Activated T-cell treated with anti-CD3 and anti-CD28 coated beads, Interleukin-2, amount 50 U/mL, for 1 hour (primary cell): ENCODE results near the gene CHL1.

Experiments used
- DNase-seq: peaks from one replicate; pipeline ENCODE4 v3.0.0-alpha.2; 2020

Gene CHL1

DNA sequence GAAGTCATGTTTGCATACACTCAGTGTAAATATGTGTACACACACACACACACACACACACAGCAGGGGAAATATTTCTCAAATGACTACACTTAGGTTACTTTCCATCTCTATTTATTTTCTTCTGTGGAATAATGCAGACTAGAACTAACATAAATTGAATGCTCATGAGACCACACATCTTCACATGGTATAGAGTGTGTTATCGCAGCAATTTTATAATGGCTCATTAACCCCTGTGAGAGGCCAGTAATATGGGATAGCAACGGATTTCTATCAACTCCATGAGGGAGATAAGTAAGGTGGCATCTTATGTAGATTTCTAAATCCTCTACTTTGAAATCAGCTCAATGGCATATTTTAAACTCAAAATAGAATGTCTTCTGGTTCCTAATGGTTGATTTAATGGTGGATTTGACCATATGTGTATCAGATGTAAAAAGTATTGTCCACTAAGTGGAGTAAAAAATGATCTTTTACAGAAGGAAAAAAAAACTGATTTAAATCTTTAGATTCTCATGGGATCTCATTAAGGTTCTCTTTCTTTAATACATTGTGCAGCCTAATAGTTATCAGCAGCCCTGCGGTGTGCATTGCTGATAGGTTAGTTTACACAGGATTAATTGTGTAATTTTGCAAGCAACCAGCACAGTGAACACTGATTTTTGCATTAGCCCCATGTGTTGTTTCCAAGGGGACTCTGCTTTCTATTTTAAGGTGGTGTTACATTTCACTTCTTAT is 32.0 kb downstream of the CHL1 start:
- no peak for DNase-seq

GRCh38 chr3:229183-229661 is 32.7 kb downstream of the CHL1 start:
- no peak for DNase-seq

DNA sequence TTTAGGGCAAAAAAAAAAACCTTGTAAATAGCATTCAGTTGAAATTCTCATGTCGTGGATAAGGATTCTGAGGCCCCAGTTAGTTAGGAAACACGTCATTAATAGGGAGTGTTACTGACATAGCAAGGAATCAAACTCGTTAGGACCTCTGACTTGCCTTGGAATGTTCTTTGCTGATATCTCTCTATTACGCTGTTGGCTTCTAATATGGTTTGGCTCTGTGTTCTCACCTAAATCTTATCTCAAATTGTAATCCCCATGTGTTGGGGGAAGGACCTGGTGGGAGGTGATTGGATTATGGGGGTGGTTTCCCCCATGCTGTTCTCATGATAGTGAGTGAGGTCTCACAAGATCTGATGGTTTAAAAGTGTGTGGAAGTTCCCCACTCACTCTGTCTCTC is 40.3 kb downstream of the CHL1 start:
- DNase-seq: no peak

GRCh38 chr3:242602-243355 is 46.2 kb downstream of the CHL1 start:
- no peak for DNase-seq

DNA sequence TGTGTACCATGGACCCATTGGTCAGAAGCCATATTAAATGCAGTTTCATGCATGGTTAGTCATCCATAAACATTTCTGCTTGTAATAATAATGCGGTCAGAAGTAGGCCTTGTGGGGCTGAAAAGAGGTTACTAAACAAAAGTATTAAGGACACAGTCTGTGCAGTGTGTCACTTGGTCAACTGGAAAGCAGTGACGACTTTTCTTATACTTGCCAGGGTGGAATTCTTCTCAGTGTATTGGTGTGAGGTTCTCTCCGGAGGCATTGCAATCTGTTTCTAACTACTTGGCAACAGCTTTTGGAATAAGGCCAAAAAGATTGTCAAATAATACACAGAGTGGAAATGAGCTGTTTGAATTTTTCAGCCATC is 46.8 kb downstream of the CHL1 start:
- no peak for DNase-seq

DNA sequence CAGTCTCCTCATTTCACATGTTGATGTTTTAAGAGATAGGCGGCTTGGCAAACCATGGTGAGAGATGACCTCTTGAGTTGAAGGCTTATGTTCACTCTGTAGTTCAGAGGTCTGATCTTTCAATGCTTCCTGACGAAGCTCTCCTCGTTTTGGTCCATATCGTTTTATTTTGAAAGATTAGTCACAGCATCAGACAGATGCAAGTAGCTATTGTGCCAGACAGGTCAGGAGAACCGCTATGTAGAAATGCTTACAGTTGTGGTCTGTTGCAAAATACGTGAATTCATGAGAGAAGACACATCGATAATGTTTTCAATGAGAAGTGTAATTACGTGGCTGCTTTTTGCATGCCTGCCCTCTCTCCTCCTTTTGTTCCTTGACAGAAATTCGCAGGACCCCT is 47.5 kb downstream of the CHL1 start:
- no peak for DNase-seq

- no peak for DNase-seq
Measured at GRCh38 chr3:247916-248315, 51.4 kb downstream of the CHL1 start.

- DNase-seq: no peak
Measured at GRCh38 chr3:248864-249520, 52.4 kb downstream of the CHL1 start.

DNA sequence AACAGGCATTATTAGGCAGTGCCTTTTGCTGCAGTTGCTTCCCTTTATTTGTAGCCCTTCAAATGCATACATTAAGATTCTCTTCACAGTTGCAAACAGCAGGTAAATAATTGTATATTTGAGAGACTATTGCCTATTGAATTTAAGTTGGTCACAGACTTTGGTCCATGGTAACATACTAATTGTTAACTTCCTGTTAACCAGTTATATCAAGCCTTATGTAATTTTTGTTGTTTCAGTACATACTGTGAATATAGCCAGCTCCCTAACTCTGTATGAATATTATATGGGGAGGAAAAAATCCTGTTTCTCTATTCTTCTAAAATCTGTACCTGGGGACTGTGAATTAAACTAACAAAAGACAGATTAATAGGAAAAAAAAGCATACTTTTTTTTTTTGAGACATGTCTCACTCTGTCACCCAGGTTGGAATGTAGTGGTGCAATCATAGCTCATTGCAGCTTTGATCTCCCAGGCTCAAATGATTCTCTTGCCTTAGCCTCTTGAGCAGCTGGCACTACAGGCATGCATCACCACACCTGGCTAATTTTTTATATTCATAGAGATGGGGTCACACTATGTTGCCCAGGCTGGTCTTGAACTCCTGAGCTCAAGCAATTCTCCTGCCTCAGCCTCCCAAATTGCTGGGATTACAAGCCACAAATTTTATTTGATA is 53.2 kb downstream of the CHL1 start:
- DNase-seq: no peak

- no peak for DNase-seq
Measured at GRCh38 chr3:256501-256900, 59.9 kb downstream of the CHL1 start.

- DNase-seq: no peak
Measured at GRCh38 chr3:257826-258225, 61.3 kb downstream of the CHL1 start.

GRCh38 chr3:260898-261297 is 64.3 kb downstream of the CHL1 start:
- no peak for DNase-seq

- no peak for DNase-seq
Measured at GRCh38 chr3:263393-263792, 66.8 kb downstream of the CHL1 start.

GRCh38 chr3:264394-265156 is 68.0 kb downstream of the CHL1 start:
- no peak for DNase-seq

GRCh38 chr3:267101-267500 is 70.5 kb downstream of the CHL1 start:
- DNase-seq: no peak

DNA sequence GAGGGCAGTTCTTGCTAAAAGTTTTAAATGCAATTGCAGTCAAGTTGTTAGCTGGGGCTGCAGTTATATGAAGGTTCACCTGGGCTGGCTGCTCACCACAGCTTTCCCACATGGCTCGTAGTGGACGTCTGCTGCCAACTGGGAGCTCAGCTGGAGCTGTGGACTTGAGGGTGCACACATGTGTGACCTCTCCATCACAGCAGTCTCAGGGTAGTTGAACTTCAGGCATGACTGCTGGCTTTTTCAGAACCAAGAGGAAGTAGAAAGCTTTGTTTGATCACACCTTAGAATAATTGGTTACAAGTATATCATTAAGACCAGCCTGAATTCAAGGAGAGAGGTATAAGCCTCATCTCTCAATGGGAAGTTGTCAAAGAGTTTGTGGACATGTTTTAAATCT is 74.1 kb downstream of the CHL1 start:
- no peak for DNase-seq

DNA sequence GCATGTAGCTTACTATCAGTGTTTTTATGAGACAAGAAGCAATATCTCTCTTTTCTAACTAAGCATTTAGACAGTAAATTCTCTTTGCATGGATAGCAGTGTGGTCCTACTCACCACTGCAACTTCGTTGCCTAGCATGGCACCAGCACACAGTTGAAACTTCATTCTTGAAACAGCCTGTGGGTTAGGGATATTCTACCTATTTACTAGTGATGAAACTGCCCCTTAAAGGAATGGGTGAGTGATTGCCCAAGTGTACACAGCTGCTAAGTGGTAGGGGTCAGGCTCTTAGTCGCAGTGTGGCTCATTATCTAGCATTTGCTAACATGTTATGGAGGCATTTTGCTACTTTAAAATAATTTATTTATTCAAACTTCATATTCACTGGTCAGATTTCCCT is 78.4 kb downstream of the CHL1 start:
- no peak for DNase-seq

- DNase-seq: no peak
Measured at GRCh38 chr3:277873-278272, 81.3 kb downstream of the CHL1 start.

DNA sequence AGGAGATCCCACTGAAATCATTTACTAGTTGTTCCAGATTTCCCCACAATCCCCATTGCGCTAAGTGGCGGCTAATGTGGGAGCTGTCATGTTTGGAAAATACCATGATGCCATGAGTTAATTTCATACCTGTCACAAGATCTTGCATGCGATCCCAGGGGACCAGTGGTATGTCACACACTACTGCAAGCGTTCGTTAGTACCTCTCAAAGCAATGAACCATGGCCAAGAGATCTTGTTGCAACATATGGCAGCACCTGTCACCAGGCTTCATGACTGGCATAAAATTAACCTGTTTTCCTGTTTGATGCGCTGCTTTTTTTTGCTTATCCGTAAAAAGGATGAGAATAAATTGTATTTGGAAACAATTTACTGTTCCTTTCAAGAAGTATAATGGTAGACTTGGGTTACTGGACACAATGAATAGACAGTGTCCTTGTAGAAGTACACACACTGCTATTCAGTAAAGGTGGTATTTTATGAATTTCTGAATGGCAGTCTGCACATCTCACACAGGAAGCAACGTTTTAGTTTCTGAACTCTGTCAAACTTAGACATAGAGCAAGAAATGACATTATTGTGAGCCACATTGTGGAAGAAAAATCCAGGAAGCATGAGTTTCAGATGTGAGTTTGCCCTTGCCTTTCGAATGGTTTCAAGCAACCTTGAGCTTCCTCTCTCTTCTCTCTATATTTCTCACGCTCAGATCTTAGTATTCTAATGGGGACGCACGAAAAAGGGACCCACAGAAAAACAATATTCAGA is 81.9 kb downstream of the CHL1 start:
- no peak for DNase-seq

GRCh38 chr3:279325-279724 is 82.8 kb downstream of the CHL1 start:
- DNase-seq: no peak

DNA sequence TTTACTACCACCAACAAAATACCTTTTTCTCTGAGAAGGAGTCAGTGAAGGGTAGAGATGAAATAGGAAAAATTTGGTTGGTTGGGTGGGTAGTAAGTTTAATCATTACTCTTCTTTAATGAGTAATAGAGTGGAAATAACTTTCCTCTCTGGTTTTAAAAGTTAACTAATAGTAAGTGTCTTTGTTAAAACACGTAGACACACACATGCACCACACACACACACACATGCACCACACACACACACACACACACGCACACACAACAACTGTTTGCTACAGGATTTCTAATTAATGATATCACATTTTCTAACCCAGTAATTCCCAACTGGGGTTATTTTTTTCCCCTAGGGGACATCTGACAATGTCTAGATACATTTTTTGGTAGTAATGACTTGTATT is 84.1 kb downstream of the CHL1 start:
- DNase-seq: no peak

GRCh38 chr3:284322-284721 is 87.8 kb downstream of the CHL1 start:
- DNase-seq: no peak
